IMR-90 (cell line): Measurements from ENCODE around the gene TBPL2.

Experiments
- CEBPB ChIP-seq: IDR thresholded peaks from 2 replicates; pipeline ENCODE4 v1.6.1; 2012; ENCODE audit warnings: low read depth, low read length, improper control_type of control experiment
- CHD1 ChIP-seq: IDR thresholded peaks from 2 replicates; pipeline ENCODE4 v1.6.1; 2012; ENCODE audit warnings: low read depth, low read length, improper control_type of control experiment
- CTCF ChIP-seq: conservative IDR thresholded peaks from 2 replicates; pipeline ENCODE4 v1.5.1; 2012; ENCODE audit warnings: mild to moderate bottlenecking, low read depth, low read length, improper control_type of control experiment
- ELK1 ChIP-seq: fragments of 150-350 bp; IDR thresholded peaks from 2 replicates; pipeline ENCODE4 v1.6.1; 2016; ENCODE audit warnings: low read depth, mild to moderate bottlenecking, low read length, moderate library complexity, borderline replicate concordance
- FOS ChIP-seq: fragments of 150-350 bp; IDR thresholded peaks from 2 replicates; pipeline ENCODE4 v1.6.1; 2016; ENCODE audit warnings: low read depth, low read length
- MAFK ChIP-seq: IDR thresholded peaks from 2 replicates; pipeline ENCODE4 v1.6.1; 2012; ENCODE audit warnings: low read depth, low read length, improper control_type of control experiment
- MAZ ChIP-seq: IDR thresholded peaks from 2 replicates; pipeline ENCODE4 v1.6.1; 2012; ENCODE audit warnings: low read depth, mild to moderate bottlenecking, low read length, improper control_type of control experiment, moderate library complexity, borderline replicate concordance
- MXI1 ChIP-seq: IDR thresholded peaks from 2 replicates; pipeline ENCODE4 v1.6.1; 2012; ENCODE audit warnings: low read depth, mild to moderate bottlenecking, low read length, moderate library complexity, borderline replicate concordance
- POLR2A ChIP-seq: IDR thresholded peaks from 2 replicates; pipeline ENCODE4 v1.6.1; 2012; ENCODE audit warnings: mild to moderate bottlenecking, low read depth, low read length
- RAD21 ChIP-seq: IDR thresholded peaks from 2 replicates; pipeline ENCODE4 v1.6.1; 2012; ENCODE audit warnings: low read length, improper control_type of control experiment
- RCOR1 ChIP-seq: IDR thresholded peaks from 2 replicates; pipeline ENCODE4 v1.6.1; 2012; ENCODE audit warnings: mild to moderate bottlenecking, low read length, improper control_type of control experiment; ENCODE audit not compliant: insufficient replicate concordance
- RFX5 ChIP-seq: IDR thresholded peaks from 2 replicates; pipeline ENCODE4 v1.8.0; 2012; ENCODE audit warnings: low read depth, mild to moderate bottlenecking, low read length, moderate library complexity
- SMC3 ChIP-seq: fragments of 150-350 bp; IDR thresholded peaks from 2 replicates; pipeline ENCODE4 v1.6.1; 2016; ENCODE audit warnings: low read depth, mild to moderate bottlenecking, antibody characterized with exemption, low read length, moderate library complexity

- no peak for TF ChIP-seq MAFK
- TF ChIP-seq CTCF, result 0 out of 2 replicates have a peak, but pooled peaks have one; percentile 11
- no peak for TF ChIP-seq CEBPB
- TF ChIP-seq RFX5, result no peak
- TF ChIP-seq POLR2A, result no peak
- no peak for TF ChIP-seq RAD21
- TF ChIP-seq SMC3, result no peak
- no peak for TF ChIP-seq ELK1
- no peak for TF ChIP-seq CHD1
- TF ChIP-seq RCOR1, result no peak
- TF ChIP-seq FOS, result no peak
- TF ChIP-seq MAZ, result no peak
- TF ChIP-seq MXI1, result no peak
These were observed at the start of gene TBPL2 for GRCh38 chr14:55440385-55440784.
